Pericardium fibroblast (primary cell): ENCODE results near the gene GNG10. TPM values are rescaled to one million over a fixed set of nuclear protein-coding genes. Genes with fewer than 3 reads are reported as not detected.

Experiments used
- total RNA-seq: library from RNA; depleted of rRNA; stranded (reverse); fragments of >200 nt; gene quantifications from 2 replicates; pipeline ENCODE4 v1.2.3, GENCODE V29; 2015

GNG10 gene
- 50.1 and 67.4 TPM in 2 replicates for total RNA-seq

DNA sequence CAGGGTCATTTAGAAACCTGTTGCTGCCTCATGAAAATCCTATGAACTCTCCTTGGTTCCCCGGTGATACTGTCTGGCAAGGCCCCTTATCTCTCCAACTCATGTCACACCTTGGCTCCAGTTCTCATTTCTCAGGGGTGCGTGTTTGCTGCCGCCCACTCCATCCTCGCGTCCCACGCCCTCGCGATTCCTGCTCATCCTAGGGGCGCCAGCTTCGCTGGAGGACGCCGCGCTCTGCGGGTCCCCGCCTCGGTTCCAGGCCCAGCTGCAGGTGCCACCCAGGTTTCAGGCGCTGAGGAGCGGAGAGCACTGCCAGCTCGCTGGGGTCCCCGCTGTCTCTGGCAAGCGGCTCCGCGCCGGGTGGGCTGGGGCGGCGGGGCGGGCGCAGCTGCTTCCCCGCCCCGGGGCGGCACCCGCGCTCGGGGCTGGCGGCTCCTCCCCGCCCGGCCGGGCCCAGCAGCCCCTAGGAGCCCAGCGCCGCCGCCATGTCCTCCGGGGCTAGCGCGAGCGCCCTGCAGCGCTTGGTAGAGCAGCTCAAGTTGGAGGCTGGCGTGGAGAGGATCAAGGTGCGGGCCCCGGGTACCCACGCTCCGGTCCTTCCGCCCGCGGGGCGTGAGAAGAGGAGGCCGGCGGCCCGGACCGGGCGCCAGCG, at the start of gene GNG10:
Gene GNG10 (plus strand): TSS at position 456 of the 652 bp plus-strand sequence. CDS start 30 bp downstream, at position 486.

DNA sequence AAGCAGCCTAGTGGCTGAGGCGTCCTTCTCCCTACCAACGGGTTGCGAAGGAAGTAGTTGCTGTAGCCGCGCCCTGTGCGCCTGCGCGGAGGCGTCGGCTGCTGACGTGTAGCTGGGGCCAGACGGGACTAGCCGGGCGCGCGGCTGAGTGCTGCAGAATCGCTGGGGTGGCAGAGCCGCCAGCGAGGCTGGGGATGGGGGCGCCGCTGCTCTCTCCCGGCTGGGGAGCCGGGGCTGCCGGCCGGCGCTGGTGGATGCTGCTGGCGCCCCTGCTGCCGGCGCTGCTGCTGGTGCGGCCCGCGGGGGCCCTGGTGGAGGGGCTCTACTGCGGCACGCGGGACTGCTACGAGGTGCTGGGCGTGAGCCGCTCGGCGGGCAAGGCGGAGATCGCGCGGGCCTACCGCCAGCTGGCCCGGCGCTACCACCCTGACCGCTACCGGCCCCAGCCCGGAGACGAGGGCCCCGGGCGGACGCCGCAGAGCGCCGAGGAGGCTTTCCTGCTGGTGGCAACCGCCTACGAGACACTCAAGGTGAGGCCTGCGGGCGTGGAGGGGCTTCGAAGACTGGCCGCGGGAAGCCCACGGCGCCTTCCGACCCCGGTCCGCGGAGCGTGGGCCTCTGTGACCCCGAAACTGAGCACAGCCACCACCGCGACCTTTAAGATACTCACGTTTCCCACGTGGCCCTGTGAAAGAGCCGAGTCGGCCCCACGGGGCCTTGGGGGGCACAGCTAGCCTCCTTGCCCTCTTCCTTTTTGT, 30.0 kb upstream of the GNG10 start, which contains the start of gene DNAJC25:
Gene DNAJC25 (plus strand): TSS at position 121 of the 758 bp plus-strand sequence. CDS start 74 bp downstream, at position 195.

Other genes with a start within 250 kb of the GNG10 start
- gene ECPAS, start 177.2 kb upstream of the GNG10 start, total RNA-seq = 56.1 and 64.5 TPM in 2 replicates
- 1.0 and 2.0 TPM in 2 replicates for gene ZNF483, start 136.4 kb upstream of the GNG10 start, total RNA-seq
- 66.4 and 75.2 TPM in 2 replicates for gene PTGR1, start 62.0 kb upstream of the GNG10 start, total RNA-seq
- gene DNAJC25, start 30.3 kb upstream of the GNG10 start, total RNA-seq = 8.0 and 12.4 TPM in 2 replicates
- 0.09 TPM in 1 of 2 replicates, not detected in the other for gene SHOC1, start 133.3 kb downstream of the GNG10 start, total RNA-seq
- gene UGCG, start 235.2 kb downstream of the GNG10 start, total RNA-seq = 23.1 and 35.6 TPM in 2 replicates